Colonic mucosa (tissue), 4 donors: ENCODE data around the gene ETAA1. TPM values are rescaled to one million over a fixed set of nuclear protein-coding genes. Genes with fewer than 3 reads are reported as not detected.

Experiments used
- DNase-seq: peaks from one replicate; pipeline ENCODE4 v3.0.0-alpha.2; 2020
- H3K27ac ChIP-seq: fragments of 200-600 bp; one replicate; pipeline ENCODE4 v1.8.0; 2021
- H3K27me3 ChIP-seq: fragments of 200-600 bp; one replicate; pipeline ENCODE4 v1.8.0; 2021
- H3K36me3 ChIP-seq: fragments of 200-600 bp; one replicate; pipeline ENCODE4 v1.8.0; 2021
- H3K4me1 ChIP-seq: fragments of 200-600 bp; one replicate; pipeline ENCODE4 v1.8.0; 2021; ENCODE audit warnings: mild to moderate bottlenecking
- H3K4me3 ChIP-seq: fragments of 200-600 bp; one replicate; pipeline ENCODE4 v1.8.0; 2021
- H3K9ac ChIP-seq, 2 donors: one replicate each; pipeline ENCODE4 v1.7.0; 2013; ENCODE audit warnings: control low read depth in 2 of 2, low read depth in 2 of 2, low read length in 2 of 2
- H3K9me3 ChIP-seq: fragments of 200-600 bp; one replicate; pipeline ENCODE4 v1.8.0; 2021
- CTCF ChIP-seq: fragments of 200-600 bp; IDR thresholded peaks from one replicate; pipeline ENCODE4 v1.8.0; 2022; ENCODE audit warnings: antibody characterized with exemption, mild to moderate bottlenecking
- intact Hi-C: fragments of 100-400 bp; cut with DNase I; formaldehyde crosslinking; loops from one replicate; pipeline ENCODE4 v1.14.1; 2022
- total RNA-seq, 2 donors: library from RNA; stranded (reverse); fragmentation: NEBNext Ultra II Directional in 1 of 2; extraction: Animal tissue kit (Norgen Biotek cat#: 25700) in 1 of 2; gene quantifications; one replicate each; pipeline ENCODE4 v1.2.1, GENCODE V29; 2021
- donor health status: healthy.
- donor health status: DM: no; HTN: no; CAD: no.
- donor health status: DM: no; HTN: no; CAD: no.

The ETAA1 gene
- 1 to 10 TPM; 5.9 to 6.8 TPM for total RNA-seq

- Histone ChIP-seq H3K9me3 (no peaks in the 10 kb centered on the region), H3K27ac (peak within 1 kb of the TSS; percentile 90), H3K4me1 (peaks cover 5% of the 10 kb centered on the region), H3K36me3 (no peaks in the 10 kb centered on the region), H3K9ac (peak within 1 kb of the TSS; percentile 72 to 78), H3K4me3 (peak within 1 kb of the TSS; percentile 99), H3K27me3 (no peaks in the 10 kb centered on the region)
- intact Hi-C loops, result no loop called here
- TF ChIP-seq CTCF, result no peak
- peak; percentile 96 for DNase-seq
Observed at GRCh38 chr2:67397143-67397986, at the start of gene ETAA1. Gene ETAA1 (plus strand): TSS chr2:67397333. CDS start chr2:67397449, 116 bp downstream.

GRCh38 chr2:67366832-67367412, 30.2 kb upstream of the ETAA1 start:
- no peak overlapping the region for H3K9ac ChIP-seq
- no peak for TF ChIP-seq CTCF
- H3K27me3 ChIP-seq, result no peaks in the 10 kb centered on the region
- DNase-seq, result no peak
- H3K4me1 ChIP-seq, result no peaks in the 10 kb centered on the region
- H3K36me3 ChIP-seq, result no peaks in the 10 kb centered on the region
- no peaks in the 10 kb centered on the region for H3K9me3 ChIP-seq
- H3K4me3 ChIP-seq, result no peak overlapping the region
- H3K27ac ChIP-seq, result no peak overlapping the region
- intact Hi-C loops, result no loop called here

GRCh38 chr2:67374481-67374880, 22.7 kb upstream of the ETAA1 start:
- H3K4me3 ChIP-seq, result no peak overlapping the region
- no peaks in the 10 kb centered on the region for H3K9me3 ChIP-seq
- no peaks in the 10 kb centered on the region for H3K27me3 ChIP-seq
- H3K4me1 ChIP-seq, result no peaks in the 10 kb centered on the region
- H3K9ac ChIP-seq, result no peak overlapping the region
- no peak overlapping the region for H3K27ac ChIP-seq
- intact Hi-C loops, result no loop called here
- H3K36me3 ChIP-seq, result no peaks in the 10 kb centered on the region
- DNase-seq, result no peak
- no peak for TF ChIP-seq CTCF

GRCh38 chr2:67374949-67375348, 22.2 kb upstream of the ETAA1 start:
- DNase-seq, result no peak
- Histone ChIP-seq H3K9me3 (no peaks in the 10 kb centered on the region), H3K9ac (no peak overlapping the region), H3K27me3 (no peaks in the 10 kb centered on the region), H3K27ac (no peak overlapping the region), H3K4me3 (no peak overlapping the region), H3K4me1 (no peaks in the 10 kb centered on the region), H3K36me3 (no peaks in the 10 kb centered on the region)
- TF ChIP-seq CTCF, result no peak
- intact Hi-C loops, result no loop called here

- TF ChIP-seq CTCF, result no peak
- no peaks in the 10 kb centered on the region for H3K27me3 ChIP-seq
- intact Hi-C loops, result no loop called here
- H3K4me3 ChIP-seq, result no peak overlapping the region
- no peak overlapping the region for H3K9ac ChIP-seq
- no peak for DNase-seq
- no peaks in the 10 kb centered on the region for H3K4me1 ChIP-seq
- no peak overlapping the region for H3K27ac ChIP-seq
- no peaks in the 10 kb centered on the region for H3K36me3 ChIP-seq
- no peaks in the 10 kb centered on the region for H3K9me3 ChIP-seq
Observed at GRCh38 chr2:67378555-67378954, 18.6 kb upstream of the ETAA1 start.
